DMS79 (cell line): ENCODE data around the gene ZNF532.
"Not testable (repeated sequence)": the region's sequence is repeated elsewhere in the genome, so short reads cannot be mapped to it uniquely, and the experiment has no call there.

Source experiments
- DNase-seq: peaks from one replicate; lab custom pipeline; 2025; lab: John Stamatoyannopoulos, UW

ZNF532 gene

GRCh38 chr18:58847383-58848071 is 17.1 kb upstream of the ZNF532 start:
- DNase-seq: no peak

GRCh38 chr18:58848685-58849084 is 16.0 kb upstream of the ZNF532 start:
- no peak for DNase-seq

DNA sequence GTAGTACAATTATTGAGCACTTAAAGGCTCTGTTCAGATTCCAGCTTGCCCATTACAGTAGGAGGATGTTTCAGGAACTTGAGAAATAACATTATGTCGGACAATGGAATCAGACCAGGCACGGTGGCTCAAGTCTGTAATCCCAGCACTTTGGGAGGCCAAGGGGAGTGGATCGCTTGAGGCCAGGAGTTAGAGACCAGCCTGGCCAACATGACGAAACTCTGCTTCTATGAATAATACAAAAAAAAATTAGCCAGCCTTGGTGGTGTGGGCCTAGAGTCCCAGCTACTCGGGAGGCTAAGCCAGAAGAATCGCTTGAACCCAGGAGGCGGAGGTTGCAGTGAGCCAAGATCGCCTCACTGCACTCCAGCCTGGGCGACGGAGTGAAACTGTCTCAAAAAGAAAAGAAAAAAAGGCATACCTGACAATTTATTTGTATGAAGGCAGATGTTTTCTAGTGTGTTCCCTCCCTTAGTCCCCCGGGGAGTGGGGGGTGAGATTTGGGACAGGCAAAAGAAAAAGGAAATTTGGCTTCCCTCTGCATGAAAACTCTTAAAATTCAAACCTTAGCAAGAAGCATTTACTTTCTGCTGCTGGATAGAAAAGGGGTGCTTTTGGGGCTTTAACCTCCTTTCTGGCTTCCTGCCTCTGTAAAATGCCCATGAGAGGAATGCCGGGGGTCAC is 13.7 kb upstream of the ZNF532 start:
- DNase-seq: no peak

DNA sequence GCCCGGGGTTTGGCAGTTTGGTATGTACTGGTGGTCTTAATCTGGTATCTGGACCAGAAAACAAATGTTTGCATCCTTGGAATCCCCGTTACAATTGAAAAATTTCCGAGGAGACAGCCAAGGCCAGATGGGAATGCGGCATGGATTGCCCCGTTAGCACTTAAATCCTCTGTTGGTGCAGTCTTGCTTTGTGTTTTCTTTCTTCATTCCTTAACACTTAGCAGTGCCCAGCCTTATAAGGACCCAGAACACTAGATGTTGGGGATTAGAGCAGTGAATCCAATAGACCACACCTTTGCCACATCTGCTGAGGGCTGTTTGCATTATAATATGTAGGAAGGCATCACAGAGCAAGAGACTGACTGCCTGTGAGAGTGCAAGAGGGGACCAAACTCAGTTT is 12.8 kb upstream of the ZNF532 start:
- no peak for DNase-seq

GRCh38 chr18:58852629-58853028 is 12.0 kb upstream of the ZNF532 start:
- DNase-seq: no peak

DNA sequence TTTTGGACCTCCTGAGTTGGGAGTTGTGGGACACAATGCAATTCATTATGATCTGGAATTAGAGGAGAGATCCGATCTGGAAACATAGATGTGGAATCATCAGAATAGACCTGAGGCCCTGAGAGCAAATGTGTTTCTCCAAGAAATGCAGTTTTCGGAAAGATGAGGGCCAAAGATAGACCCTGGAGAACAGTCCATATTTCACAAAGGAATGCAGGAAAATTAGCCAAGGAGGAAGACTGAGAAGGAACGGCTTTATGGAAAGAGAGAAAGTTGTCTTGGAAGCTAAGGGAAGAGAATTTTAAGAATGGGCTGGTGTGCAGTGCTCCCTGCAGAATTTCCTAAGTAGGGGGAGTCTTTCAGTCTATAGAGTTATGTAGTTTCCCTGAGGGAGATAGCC is 11.1 kb upstream of the ZNF532 start:
- no peak for DNase-seq

DNA sequence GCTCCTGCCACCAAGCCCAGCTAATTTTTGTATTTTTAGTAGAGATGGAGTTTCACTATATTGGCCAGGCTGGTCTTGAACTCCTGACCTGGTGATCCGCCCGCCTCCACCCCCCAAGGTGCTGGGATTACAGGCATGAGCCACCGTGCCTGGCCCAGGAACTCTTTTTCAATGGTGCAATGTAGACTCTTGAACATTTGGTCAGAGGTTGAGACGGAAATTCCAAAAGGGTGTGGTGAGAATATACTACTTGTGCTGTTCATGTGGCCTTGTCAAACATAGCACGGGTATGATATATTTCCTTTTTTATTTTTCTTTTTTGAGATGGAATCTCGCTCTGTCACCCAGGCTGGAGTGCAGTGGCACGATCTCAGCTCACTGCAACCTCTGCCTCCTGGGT is 9.2 kb upstream of the ZNF532 start:
- not testable (repeated sequence) for DNase-seq

DNA sequence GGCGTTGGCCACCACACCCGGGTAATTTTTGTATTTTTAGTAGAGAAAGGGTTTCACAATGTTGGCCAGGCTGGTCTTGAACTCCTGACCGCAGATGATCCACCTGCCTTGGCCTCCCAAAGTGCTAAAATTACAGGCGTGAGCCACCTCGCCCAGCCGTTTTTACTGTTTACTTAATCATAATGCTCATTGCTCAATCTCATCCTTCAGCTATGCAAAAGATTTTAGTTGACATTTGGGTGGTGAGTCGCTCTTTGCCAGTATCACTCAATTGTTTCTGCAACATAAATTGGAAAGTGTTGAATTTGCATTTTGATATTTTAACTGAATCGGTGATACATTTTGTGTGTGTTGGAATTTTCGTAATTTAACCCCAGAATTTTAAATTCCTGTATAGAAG is 7.8 kb upstream of the ZNF532 start:
- no peak for DNase-seq

- DNase-seq: no peak
Measured at GRCh38 chr18:58858591-58859468, 5.8 kb upstream of the ZNF532 start.

DNA sequence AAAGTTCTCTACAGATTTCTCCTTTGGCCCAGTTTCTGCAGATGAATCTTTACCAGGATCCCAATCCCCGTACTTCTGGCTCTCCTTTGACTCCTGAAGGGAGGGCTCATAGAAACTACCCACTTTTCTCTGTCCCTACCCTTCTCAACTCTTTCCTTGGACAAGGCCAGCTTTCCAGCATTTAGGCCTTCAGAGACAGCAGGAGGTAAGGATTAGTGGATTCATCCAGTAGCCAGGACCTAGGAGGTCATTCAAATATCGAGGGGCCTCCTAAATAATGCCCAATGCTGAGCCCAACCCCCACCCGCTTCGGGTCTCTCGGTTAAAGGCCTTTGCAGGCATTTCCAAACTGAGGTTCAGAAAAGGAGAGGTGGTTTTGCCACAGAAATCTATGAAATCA is 4.8 kb upstream of the ZNF532 start:
- DNase-seq: no peak

GRCh38 chr18:58860747-58861231 is 3.9 kb upstream of the ZNF532 start:
- DNase-seq: no peak

DNA sequence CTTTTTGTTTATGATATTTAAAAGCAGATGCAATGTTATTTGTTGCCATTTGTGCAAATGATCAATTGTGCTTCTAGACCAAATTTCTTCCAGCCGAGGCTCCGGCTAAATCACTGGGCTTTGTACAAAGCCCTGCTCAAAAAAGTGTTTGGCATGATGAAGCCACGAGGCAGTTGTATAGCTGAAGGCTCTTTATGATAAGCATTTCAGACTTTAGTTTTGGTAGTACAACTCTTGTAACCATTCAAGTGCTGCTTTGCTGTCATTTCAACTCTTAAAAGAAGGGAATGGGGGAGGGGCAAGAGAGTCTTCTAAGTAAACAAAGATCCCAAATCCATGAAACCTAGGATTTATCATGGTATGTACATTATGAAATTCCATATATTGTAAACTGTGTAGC is 3.3 kb upstream of the ZNF532 start:
- no peak for DNase-seq

- no peak for DNase-seq
Measured at GRCh38 chr18:58861861-58862301, 2.8 kb upstream of the ZNF532 start.

- peak; percentile 31 for DNase-seq
Measured at GRCh38 chr18:58862356-58862755, 2.3 kb upstream of the ZNF532 start.

- peak; percentile 61 for DNase-seq
Measured at GRCh38 chr18:58862851-58863538, 1.7 kb upstream of the ZNF532 start.

- DNase-seq: no peak
Measured at GRCh38 chr18:58863539-58864145, 1.0 kb upstream of the ZNF532 start.

DNA sequence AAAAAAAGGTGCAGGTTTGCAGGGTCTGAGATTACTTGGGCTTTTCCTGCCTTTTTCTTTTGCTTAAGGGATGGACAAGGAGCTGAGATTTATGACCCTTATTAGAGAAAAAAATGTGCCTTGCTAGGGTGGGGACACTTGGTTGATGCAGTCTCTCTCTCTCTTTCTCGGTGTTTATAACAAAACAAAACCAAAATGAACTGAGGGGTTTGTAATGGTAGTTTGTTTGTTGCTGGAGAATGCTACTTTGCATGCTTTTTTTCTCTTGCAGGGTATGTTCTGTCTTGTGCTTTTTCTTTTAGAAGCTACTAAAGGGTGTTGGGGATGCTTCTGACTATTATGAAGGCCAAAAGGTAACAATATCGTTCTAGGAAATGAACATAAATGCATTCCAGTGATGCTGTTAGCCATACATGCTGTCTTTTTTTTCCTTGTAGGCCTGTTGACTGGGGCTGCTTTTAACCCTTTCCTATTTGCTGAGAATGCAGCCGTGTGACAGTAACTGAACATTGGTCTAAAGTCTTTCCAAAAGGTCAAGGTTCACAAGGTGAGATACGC is 435 bp downstream of the ZNF532 start:
- DNase-seq: no peak

GRCh38 chr18:58865701-58866065 is 1.0 kb downstream of the ZNF532 start:
- no peak for DNase-seq

DNA sequence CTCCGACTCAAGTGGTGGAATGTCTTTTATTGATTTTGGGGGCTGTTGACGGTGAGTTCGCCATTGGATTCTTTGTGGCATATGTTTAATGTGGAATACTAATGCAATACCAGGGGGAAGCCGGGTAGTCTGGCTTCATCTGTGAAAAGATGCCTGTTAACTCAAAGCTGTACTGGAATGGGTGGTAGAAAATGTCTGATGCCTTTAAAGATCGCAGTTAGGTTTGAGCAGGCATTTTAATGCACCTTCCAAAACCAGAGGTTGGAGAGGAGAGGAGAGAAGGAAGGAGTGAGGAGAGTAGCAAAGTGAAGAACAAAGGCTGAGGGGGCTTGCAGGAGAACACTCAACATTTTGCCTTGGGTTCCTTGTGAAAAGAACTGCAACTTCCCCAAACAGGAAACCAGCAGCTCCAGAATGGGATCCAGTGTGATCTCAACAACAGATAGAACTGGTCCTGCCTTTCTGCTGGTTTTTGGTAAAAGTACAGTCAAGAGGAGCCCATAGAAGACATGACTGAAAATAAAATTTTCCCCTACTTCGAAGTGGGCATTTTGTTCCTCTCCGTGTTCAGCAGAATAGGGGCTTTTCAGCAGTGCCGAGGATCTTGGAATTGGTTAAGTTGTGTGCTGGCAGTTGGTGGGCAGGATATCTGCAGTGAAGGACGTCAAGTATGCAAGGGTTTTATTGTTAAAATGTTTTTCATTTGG is 1.5 kb downstream of the ZNF532 start:
- DNase-seq: no peak

DNA sequence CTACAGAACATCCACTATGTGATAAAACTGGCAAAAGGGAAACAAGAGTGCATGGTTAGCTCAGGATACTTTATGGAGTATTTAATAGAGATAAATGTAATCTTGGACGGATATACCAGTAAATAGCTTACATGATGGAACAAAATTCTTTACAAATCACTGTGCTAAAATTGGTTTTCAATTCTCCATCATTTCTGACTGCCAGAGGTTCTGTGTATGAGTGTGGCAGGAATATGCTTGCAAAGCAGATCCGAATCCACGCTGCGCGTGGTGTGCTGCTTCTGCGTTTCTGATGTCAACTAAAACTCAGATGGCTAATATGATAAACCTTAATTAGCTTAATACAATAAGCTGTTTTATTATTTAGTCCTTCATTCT is 2.1 kb downstream of the ZNF532 start:
- DNase-seq: no peak
